ENCODE measurements around the gene GBP1. TPM values are rescaled to one million over a fixed set of nuclear protein-coding genes. Genes with fewer than 3 reads are reported as not detected.

GBP1 gene
- total and polyA plus RNA-seq, 2 of the 8 experiments (the other 6 are each of a cell fraction or from before 2014, with no cell fraction given), result not detected

GRCh38 chr1:89081005-89081404 is 16.0 kb upstream of the GBP1 start:
- no peak overlapping the region for H3K18ac ChIP-seq (ENCODE audit: extremely low read depth, low read length)
- H3K4ac ChIP-seq (replicated peaks; ENCODE audit: insufficient read length, low read depth, low read length), result no peak overlapping the region
- no peak for TF ChIP-seq TBP (IDR thresholded peaks at IDR 0.05; ENCODE audit: low read depth, low read length)
- no peak for TF ChIP-seq SIN3A (conservative IDR thresholded peaks at IDR 0.05 in 1 of 2, IDR thresholded peaks at IDR 0.05 in 1 of 2; ENCODE audit: low read depth in 1 of 2, low read length in 2 of 2)
- no peak for TF ChIP-seq JUN (IDR thresholded peaks at IDR 0.05; ENCODE audit: low read depth, low read length)
- no peak for TF ChIP-seq SUZ12 (IDR thresholded peaks at IDR 0.05; ENCODE audit: low read length)
- no peak for TF ChIP-seq CTCF (IDR thresholded peaks at IDR 0.05; ENCODE audit: control extremely low read depth in 1 of 3, insufficient read depth in 1 of 3, low read depth in 1 of 3, low read length in 3 of 3)
- H3K14ac ChIP-seq (ENCODE audit: insufficient read length), result no peak overlapping the region
- ChIA-PET CTCF (ENCODE audit: partially characterized antibody) (interaction anchor here (0.6 to 1.1 kb wide), 3 partner anchors 110 to 902 kb away, joined by 3 read pairs; no protein-coding TSS in a partner anchor), POLR2A (ENCODE audit: partially characterized antibody) (no interaction called here)
- no peak overlapping the region for H3K27ac ChIP-seq (ENCODE audit: low read depth, low read length)
- no peak overlapping the region for H3K56ac ChIP-seq (replicated peaks; ENCODE audit: insufficient read length, low read depth, low read length)
- DNase-seq (ENCODE audit: low read depth in 1 of 2, low spot score in 2 of 2), result no peak
- no peaks in the 10 kb centered on the region for H3K36me3 ChIP-seq (ENCODE audit: control insufficient read depth in 2 of 4, insufficient read depth in 4 of 4, low read length in 3 of 4)
- no peak for FAIRE-seq
- no peak overlapping the region for H2BK20ac ChIP-seq (ENCODE audit: low read length)
- no peak overlapping the region for H4K5ac ChIP-seq (ENCODE audit: insufficient read length, low read depth, low read length)
- H3K79me2 ChIP-seq (ENCODE audit: control insufficient read depth in 1 of 2, insufficient read depth in 2 of 2, low read length in 2 of 2), result no peaks in the 10 kb centered on the region
- no peak overlapping the region for H2BK12ac ChIP-seq (ENCODE audit: low read depth, low read length)
- H3K79me1 ChIP-seq (ENCODE audit: low read depth, low read length), result no peaks in the 10 kb centered on the region
- 71% methylated on average over 3 of the region's 3 CpGs; no CpG with 5 or more reads in 1 of the 2 experiments for WGBS, 2 experiments (ENCODE audit: extremely low coverage in 1 of 2, insufficient coverage in 1 of 2, insufficient read length in 1 of 2, insufficient replicate concordance in 2 of 2, low coverage in 1 of 2, low lambda C conversion rate in 2 of 2, missing lambda C conversion rate in 1 of 2)
- H3K9me3 ChIP-seq (ENCODE audit: insufficient read depth in 2 of 2, low read depth in 1 of 2, low read length in 1 of 2), result peaks cover 6 to 14% of the 10 kb centered on the region in 2 experiments; a peak in 3 of 4 replicates
- H4K91ac ChIP-seq (replicated peaks; ENCODE audit: insufficient read length, low read length), result no peak overlapping the region
- no peaks in the 10 kb centered on the region for H4K20me1 ChIP-seq (replicated peaks in 1 of 2; ENCODE audit: control insufficient read depth in 1 of 2, insufficient read depth in 2 of 2, low read length in 2 of 2)
- no peak overlapping the region for H2AFZ ChIP-seq (ENCODE audit: low read length)
- no peaks in the 10 kb centered on the region for H3K4me1 ChIP-seq (replicated peaks in 1 of 4; ENCODE audit: control insufficient read depth in 3 of 4, insufficient read depth in 4 of 4, low read length in 3 of 4)
- no peak overlapping the region for H3K4me2 ChIP-seq (ENCODE audit: insufficient read depth in 1 of 2, low read depth in 2 of 2, low read length in 2 of 2)
- no peak overlapping the region for H4K8ac ChIP-seq (ENCODE audit: extremely low read depth, insufficient read depth, low read length)
- H3K9ac ChIP-seq (replicated peaks in 1 of 4; ENCODE audit: extremely low read depth in 1 of 4, low read depth in 3 of 4, low read length in 3 of 4), result no peak overlapping the region
- H3K4me3 ChIP-seq (ENCODE audit: extremely low read depth in 1 of 4, insufficient read depth in 2 of 4, low read depth in 3 of 4, low read length in 4 of 4), result no peak overlapping the region
- H3K23me2 ChIP-seq (ENCODE audit: low read depth, low read length), result no peaks in the 10 kb centered on the region
- H2AK5ac ChIP-seq (ENCODE audit: low read depth, low read length), result no peak overlapping the region
- H3K23ac ChIP-seq (ENCODE audit: insufficient read length), result no peak overlapping the region
- H3K27me3 ChIP-seq (replicated peaks in 1 of 4; ENCODE audit: control insufficient read depth in 3 of 4, extremely low read depth in 1 of 4, insufficient read depth in 3 of 4, low read length in 3 of 4), result no peaks in the 10 kb centered on the region
- H2BK15ac ChIP-seq (ENCODE audit: low read length), result no peak overlapping the region
- no peak overlapping the region for H2BK120ac ChIP-seq (replicated peaks; ENCODE audit: low read depth, low read length)
- no peak overlapping the region for H2BK5ac ChIP-seq (ENCODE audit: low read depth, low read length)
